HG03064 (cell line): ENCODE results near the gene ACTG2.
"Not testable (repeated sequence)": the region's sequence is repeated elsewhere in the genome, so short reads cannot be mapped to it uniquely, and the experiment has no call there.

ENCODE experiments used
- ATAC-seq: cut with Tn5 transposase; IDR thresholded peaks from one replicate; pipeline ENCODE4 v1.9.1; 2021; ENCODE audit warnings: low read depth; ENCODE audit not compliant: unreplicated experiment

ACTG2 gene

GRCh38 chr2:73891276-73891901 is 1.4 kb upstream of the ACTG2 start:
- ATAC-seq, result no peak

DNA sequence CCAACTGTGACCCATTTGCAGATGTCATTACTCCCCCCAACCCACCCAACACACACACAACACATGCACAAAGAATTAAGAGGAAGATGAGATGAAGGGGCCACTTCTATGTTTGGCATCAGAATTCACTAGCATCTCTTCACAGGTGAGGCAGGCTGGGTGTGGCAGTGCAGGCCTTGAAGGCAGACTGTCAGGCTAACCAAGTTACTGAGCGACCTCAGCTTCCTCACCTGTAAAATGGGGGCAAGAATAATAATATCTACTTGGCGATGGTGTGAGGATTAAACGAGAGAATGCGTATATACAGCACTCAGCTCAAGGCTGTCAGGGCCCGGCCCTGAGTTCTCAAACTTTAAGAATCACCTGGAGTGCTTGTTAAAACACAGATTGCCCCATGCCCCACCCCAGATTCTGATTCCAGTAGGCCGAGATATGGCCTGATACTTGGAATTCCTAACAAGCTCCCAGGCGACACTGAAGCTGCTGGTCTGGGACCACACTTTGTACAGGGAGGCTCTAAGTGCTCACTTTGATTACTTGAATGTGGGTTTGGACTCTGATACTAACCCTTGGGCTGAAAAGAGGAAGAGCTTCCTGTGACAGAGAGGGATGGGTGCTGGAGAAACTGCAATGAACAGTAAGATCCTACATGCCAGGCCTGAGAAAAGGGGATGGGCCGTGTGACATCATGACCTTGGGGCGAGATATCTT is 1.1 kb downstream of the ACTG2 start:
- ATAC-seq, result no peak

- ATAC-seq, result no peak
Measured at GRCh38 chr2:73894475-73894850, 1.7 kb downstream of the ACTG2 start.

- ATAC-seq, result no peak
Measured at GRCh38 chr2:73894877-73895276, 2.1 kb downstream of the ACTG2 start.

DNA sequence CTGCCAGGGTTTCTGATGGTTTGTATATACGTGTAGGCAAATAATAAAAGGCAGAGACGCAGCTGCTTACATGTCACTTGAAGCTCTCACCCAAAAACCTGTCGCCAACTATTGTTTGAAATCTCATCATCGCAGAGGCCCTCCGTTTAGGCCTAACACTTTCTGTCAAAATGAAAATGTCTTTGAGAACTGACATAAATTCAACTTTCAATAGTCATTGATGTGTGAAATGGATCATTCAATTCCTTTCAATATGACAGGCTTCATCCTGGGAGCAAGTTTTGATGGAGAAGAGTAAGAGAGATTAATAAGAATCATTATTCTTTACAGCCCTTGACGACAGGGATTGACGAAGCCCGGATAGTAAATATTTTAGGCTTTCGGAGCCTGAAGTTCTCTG is 2.7 kb downstream of the ACTG2 start:
- ATAC-seq, result no peak

GRCh38 chr2:73896362-73897239 is 3.8 kb downstream of the ACTG2 start:
- ATAC-seq, result peak; percentile 62

- ATAC-seq, result no peak
Measured at GRCh38 chr2:73897240-73897583, 4.4 kb downstream of the ACTG2 start.

GRCh38 chr2:73897934-73898333 is 5.1 kb downstream of the ACTG2 start:
- ATAC-seq, result no peak

- no peak for ATAC-seq
Measured at GRCh38 chr2:73899801-73900336, 7.1 kb downstream of the ACTG2 start.

GRCh38 chr2:73901143-73901542 is 8.3 kb downstream of the ACTG2 start:
- no peak for ATAC-seq

GRCh38 chr2:73902284-73902683 is 9.5 kb downstream of the ACTG2 start:
- ATAC-seq, result no peak

DNA sequence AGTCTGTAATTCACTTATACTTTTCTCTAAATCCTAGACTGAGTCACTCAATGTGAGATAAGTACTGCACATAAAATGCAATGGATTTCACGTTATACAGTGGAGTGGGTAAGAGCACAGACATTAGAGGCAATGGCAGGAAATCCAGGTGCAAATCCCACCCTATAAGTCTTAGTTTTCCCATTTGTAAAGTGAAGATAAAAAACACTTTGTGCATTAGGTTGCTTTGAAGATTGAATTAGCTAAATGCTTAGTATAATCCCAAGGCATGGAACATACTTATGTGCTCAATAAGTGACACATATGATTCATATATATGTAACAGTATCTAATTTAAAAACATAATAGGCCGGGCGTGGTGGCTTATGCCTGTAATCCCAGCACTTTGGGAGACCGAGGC is 10.5 kb downstream of the ACTG2 start:
- no peak for ATAC-seq

DNA sequence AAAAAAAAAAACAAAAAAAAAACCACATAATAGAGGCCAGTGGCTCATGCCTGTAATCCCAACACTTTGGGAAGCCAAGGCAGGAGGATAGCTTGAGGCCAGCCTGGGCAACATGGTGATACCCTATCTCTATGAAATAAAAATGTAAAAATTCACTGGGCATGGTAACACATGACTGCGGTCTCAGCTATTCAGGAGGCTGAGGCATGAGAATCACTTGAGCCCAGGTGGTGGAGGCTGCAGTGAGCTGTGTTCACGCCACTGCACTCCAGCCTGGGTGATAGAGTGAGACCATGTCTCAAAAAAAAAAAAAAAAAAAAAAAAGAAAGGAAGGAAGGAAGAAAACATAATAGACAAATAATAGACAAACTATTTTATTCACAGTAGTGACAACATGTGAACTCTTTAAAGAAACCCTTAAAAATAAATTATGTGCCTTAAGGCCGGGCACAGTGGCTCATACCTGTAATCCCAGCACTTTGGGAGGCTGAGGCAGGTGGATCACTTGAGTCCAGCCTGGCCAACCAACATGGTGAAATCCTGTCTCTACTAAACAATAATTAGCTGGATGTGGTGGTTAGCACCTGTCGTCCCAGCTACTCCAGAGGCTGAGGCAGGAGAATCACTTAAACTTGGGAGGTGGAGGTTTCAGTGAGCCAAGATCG is 11.3 kb downstream of the ACTG2 start:
- ATAC-seq, result not testable (repeated sequence)

DNA sequence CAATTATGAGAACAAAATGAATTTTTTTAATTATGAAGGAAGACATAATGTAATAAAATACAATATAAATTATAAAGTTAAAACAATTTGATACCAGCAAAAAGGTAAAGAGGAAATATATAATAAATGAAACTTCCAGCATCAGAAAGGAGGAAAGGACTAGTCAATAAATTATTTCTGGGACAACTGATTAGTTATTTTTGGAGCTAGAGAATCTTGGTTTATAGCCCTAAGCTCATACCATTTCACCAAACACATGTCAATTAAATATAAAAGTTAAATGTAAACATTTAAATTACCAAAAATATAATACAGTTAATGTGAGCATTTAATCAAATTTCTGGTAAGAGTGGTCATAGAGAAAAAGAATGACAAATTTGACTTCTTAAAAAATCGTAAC is 12.1 kb downstream of the ACTG2 start:
- no peak for ATAC-seq

- ATAC-seq, result no peak
Measured at GRCh38 chr2:73906847-73907505, 14.2 kb downstream of the ACTG2 start.

GRCh38 chr2:73907840-73908452 is 15.1 kb downstream of the ACTG2 start:
- no peak for ATAC-seq

DNA sequence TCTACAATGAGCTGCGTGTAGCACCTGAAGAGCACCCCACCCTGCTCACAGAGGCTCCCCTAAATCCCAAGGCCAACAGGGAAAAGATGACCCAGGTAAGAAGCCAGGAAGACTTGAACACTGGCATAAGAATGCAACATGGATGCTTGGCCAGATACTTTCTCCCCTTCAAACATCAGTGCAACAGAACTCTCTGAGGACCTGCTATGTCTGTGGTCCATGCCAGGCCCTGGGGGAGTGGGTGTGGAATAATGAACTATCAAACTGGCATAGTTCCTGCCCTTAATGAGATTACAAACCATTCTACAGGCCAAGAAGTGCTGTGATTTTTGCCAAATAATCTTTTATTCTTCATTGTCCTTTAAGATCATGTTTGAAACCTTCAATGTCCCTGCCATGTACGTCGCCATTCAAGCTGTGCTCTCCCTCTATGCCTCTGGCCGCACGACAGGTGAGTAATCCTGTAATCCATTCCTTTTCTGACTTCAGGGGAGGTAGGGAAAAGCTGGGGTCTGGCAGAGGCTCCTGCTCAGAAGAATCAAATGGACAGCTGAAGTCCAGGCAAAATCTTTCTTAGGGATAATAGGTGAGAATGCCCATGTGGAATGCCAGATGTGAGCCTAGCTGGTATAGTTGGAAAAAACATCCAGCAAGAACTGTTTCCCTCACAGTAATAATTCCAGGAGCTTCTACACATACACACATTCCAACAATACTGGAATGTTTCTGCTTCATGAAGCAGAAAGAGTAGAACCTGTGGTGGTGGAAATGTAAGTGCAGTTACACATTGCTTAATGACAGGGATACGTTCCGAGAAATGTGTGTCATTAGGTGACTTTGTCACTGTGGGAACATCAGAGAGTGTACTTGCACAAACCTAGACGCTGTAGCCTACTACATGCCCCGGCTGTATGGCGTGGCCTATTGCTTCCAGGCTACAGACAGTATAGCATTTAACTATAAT is 16.2 kb downstream of the ACTG2 start:
- no peak for ATAC-seq

DNA sequence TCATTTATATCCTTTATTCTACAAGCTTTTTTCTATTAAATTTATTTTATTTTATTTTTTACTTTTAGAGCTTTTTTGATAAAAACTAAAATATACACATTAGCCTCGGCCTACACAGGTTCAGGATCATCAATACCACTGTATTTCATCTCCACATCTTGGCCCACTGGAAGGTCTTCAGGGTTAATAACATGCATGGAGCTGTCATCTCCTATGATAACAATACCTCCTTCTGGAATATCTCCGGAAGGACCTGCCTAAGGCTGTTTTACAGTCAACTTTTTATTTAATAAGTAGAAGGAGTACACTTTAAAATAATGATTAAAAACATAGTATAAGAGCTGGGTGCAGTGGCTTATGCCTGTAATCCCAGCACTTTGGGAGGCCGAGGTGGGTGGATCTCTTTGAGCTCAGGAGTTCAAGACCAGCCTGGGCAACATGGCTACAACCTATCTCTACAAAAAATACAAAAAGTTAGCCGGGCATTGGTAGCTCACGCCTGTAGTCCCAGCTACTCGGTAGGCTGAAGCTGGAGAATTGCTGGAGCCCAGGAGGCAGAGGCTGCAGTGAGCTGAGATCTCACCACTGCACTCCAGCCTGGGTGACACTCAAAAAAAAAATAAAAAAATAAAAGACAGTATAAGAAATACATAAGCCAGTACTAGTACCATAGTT is 18.2 kb downstream of the ACTG2 start:
- no peak for ATAC-seq
